SH-SY5Y (cell line): ENCODE data around the gene ZBTB40.

Experiments used
- GATA2 ChIP-seq: IDR thresholded peaks from 2 replicates; pipeline ENCODE4 v1.6.1; 2011; ENCODE audit warnings: mild to moderate bottlenecking, low read depth, low read length
- GATA3 ChIP-seq: IDR thresholded peaks from 2 replicates; pipeline ENCODE4 v1.6.1; 2011; ENCODE audit warnings: low read depth, mild to moderate bottlenecking, low read length, moderate library complexity

Gene ZBTB40

DNA sequence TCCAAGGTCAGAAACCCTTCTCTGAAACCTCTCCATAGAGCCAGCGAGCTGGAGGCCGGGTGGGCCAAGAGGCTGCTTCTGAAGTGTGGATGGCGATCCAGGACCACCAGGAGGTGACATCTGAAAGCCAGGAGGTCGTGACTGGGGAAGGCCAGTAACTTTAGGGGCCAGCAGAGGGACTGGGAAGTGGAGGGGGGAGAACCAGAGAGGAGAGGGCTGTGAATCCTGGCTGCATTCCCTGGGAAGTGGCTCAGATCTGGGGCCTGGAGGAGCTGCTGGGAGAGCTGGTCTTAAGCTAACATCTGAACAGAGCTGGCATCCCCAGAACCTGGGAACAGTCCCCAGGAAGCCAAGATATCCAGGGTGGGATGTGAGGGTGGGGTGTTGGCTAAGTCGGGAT is 100.4 kb downstream of the ZBTB40 start:
- no peak for TF ChIP-seq GATA2
- TF ChIP-seq GATA3: no peak

DNA sequence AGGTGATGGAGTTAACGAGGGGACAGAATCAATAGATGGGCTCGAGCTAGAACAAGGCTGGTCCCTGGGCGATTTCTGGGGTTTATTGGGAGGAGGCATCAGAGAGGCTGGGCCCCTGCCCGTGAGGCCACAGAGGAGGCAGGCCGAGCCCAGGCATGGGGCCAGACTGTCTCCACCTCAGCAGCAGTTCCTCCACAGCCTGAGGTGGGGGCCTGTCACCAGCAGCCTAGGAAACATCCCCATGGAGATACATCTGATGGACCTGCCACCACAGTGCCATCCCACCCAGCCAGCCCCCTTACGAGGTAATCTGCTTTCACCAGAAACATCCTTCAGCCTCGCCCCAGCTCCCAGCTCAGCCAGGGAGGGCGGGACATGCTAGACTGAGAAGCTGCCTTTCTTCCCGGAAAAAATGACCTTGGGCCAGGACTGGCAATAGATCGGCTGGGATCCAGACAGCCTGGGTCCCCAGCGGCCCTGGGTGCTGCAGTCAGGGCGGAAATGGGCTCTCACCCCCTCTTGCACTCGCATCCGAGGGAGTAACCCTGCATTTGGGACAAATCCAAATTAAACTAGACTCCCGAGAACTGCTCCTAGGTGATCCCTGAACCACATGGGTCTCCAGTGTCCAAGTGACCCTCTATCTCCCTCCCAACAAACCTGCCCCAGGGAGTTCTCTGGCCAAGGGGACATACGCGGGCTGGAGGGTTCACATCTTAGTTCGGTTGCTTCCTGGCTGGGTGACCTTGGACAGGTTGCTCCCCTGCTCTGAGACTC is 101.6 kb downstream of the ZBTB40 start:
- TF ChIP-seq GATA3: no peak
- no peak for TF ChIP-seq GATA2

DNA sequence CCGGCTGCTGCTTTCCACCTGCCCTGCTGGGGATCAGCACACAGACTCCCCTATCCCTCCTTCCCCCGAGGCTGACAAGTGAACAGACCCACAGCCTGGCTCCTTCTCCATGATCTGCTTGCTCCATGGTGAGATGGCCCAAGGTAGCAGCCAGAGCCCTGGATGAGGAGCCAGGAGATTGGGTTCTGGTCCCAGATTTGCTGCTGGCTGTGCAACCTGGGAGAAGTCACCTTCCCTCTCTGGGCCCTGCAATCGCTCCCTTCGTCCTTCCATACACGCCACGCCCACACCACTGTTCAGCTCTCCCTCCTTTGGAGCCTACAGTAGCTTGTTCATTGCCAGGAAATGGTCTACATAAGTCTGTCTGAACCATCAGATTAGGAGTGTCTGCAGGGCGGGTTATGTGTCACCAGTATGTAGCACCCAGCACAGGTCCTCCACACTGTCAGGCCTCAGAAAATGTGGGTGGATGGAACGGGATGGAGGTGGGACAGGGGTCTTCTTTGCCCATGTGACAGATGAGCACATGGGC is 102.4 kb downstream of the ZBTB40 start:
- TF ChIP-seq GATA3: no peak
- TF ChIP-seq GATA2: no peak

DNA sequence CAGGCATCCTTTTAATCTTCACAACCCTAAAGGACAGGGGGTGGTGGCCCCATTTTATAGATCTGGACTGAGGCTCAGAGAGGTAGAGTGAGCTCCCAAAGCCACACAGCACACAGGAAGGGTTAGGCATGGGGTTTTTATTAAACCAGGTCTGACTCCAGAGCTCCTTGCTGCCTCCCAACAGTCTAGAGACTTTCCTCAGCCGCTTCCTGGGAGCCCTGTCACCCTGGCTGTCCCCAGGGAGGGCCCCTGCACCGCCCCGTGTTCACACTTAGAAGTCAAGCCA is 103.7 kb downstream of the ZBTB40 start:
- TF ChIP-seq GATA3 (no peak), GATA2 (no peak)

DNA sequence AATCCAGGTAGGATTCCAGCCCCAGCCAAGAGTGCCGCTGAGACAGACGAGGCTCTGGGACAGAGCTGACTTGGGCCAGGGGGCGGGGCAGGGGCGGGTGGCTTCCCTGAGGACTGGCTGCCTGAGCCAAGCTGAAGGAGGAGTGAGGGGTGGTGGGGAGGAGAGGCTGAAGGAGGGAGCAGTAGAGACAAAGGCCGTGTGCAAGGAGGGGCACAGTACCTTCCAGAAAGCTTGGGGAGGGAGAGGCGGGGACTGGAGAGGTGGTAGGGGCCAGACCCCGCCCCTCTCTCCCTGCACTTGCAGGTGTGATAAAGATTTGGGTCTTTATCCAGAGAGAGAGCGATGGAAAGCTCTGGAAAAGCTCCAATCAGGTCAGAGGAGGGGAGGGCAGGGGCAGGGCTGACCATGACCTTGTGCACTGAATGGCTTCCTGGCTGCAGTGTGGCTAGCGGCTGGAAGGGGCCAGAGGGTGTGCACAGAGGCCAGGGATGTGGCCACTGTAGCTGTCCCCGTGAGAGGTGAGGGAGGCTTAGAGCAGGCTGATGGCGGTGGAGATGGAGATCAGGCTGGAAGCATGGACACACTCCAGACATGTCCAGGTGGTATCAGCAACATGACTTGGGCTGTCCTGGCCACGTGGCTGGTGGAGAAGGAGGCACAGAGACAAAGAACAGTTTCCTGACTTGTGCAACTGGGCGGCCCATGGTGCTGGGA is 104.9 kb downstream of the ZBTB40 start:
- TF ChIP-seq GATA2 (no peak), GATA3 (no peak)

DNA sequence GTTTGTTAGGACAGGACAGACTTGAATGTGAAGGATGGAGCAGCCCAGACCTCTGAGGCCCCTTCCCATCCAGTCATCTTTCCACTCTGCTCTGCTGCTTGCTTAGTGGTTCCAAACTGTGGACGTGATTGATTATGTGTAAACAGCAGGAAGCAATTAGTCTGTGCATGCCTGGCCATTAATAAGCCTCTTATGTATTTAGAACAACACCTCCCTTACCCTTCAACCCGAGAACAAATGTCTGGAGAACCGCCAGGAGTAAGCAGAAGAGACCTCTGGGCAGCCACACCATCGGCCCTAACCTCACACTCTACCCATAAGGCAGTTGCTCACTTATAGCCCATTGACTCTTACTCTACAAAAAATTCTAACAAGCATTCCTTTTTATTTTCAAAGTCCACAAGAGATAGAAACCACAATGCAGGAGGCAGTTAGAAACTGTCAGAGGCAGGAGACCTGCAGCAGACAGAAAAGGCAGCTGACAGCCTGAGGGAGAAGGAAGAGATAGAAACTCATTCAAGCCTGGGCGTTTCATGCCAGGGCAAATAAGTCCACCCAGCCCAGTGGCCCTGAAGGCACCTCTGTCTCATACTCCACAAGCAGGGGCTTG is 105.8 kb downstream of the ZBTB40 start:
- TF ChIP-seq GATA3 (no peak), GATA2 (no peak)

DNA sequence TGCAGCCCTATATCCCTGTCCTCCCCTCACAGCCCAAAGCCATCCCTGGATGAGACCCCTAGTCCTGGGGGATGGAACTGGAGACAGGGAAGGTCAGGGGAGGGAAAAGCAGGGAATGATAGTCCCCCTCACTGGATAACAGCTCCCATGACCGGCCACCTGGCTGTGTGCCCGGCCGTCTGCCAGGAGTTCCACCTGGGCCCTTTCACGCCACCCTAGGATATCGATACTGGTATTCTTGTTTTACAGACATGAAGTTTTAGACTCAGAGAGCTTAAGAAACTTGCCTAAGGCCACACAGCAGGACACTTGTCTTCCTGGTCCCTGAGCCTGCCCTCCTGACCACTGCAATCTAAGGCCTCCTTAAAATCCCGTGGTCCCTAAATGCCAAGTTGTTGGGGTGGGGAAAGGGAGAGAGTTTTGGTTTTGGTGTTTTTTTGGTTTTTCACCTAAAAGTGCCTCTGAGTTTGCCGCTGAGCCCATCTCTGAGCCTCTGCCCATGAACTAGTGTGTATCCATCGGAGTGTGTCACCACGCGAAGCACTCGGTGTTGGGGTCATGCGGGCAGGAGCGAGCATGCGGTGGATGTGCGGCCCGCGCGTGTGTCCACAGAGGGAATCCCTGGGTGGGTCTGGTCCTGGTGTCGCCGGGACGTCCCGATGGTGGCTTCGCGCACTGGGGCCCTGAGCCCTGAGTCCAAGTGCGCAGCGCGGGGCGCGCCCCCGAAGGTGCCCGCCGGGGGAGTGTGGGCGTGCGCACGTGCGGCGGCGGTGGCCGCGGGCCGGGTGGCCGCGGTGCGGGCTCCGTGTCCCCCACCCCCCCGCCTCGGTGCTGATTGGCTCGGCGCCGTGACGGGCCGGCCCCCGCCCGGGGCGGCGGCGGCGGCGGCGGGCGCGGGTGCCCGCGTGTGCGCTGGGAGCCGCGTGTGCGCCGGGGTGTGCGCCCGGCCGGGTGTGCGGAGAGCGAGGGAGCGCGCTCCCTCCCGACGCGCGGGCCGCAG is 111.2 kb downstream of the ZBTB40 start, which contains the start of gene EPHA8:
TSS of gene EPHA8 (plus strand) at position 906 of the 1,000 bp plus-strand sequence. CDS start 147 bp downstream, outside the sequence.
- TF ChIP-seq GATA2 (no peak), GATA3 (no peak)

DNA sequence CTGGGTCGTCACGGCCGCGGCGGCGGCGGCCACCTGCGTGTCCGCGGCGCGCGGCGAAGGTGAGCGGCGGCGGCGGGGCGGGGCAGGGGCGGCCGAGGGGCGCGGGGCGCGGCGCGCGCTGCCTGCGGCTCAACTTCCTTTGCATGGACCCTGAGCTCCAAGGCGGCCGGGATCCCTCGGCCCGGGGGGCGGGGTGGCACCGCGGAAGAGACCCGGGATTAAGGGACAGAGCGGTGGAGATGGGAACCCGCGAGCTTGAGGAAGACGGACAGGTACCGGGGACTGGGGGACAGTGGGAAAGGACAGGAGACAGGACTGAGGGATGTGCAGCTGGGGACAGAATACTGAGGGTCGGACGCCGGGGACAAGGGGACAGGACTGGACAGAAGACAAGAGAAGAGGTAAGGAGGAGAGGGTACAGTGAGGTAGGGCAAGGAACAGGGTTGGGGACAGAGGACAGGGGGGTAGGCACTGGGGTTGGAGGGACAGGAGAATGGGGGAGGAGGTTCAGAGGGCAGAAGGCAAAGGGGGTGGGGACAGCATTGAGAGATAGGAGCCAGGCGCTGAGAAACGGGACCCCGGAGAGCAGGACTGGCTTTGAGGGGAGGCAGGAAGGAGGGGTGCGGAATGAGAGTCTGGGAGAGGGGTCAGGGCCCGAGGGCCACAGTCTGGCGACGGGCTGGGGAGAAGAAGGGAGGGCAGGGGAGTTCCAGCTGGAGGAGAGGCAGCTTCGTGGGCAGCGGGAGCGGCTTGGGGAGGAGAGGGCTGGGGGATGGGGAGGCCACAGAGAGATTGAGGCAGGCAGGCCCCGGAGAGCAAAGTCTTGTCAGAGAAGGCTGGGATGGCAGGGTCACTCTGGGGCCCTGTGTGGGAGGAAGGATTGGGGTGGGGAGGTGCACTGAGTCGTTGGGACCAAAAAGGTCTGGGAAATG is 112.3 kb downstream of the ZBTB40 start:
- no peak for TF ChIP-seq GATA3
- no peak for TF ChIP-seq GATA2

DNA sequence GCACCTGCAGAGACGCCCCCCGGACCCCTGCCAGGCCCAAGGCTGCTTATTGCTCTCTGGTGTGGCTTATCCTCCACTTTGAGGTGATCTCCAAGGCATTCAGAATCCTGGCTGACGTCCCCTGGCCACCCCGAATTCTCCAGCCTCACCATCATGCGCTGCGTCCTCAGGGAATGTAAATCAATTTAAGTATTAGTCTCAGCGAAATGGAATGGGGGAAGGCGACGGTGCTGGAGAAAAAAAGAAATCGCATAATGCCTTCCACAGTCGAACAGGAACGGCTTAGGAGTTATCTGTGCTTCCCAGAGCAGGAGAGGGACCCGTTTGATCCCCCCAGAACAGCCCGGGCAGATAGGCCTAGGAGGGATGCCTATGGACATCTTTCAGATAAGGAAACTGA is 114.5 kb downstream of the ZBTB40 start:
- TF ChIP-seq GATA3: no peak
- TF ChIP-seq GATA2: no peak

DNA sequence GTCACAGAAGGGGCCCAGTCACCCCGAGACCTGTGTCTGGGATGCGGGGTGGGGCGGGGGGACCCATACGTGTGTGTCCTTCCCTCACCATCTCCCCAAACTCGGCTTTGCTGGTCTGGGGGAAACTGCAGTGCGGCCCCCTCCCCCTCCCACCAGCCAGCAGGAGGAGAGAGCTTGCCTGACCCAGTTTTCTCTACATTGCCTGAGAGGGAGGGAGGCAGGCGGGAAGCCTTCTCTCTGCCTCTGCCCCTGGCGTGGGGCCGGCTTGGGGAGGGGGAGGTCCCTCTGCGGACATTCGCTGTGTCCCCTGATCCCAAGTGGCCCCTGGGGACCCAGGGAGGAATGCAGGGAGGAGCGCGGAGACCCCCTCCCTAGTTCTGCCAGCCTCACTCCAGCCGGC is 115.5 kb downstream of the ZBTB40 start:
- TF ChIP-seq GATA3 (no peak), GATA2 (no peak)

DNA sequence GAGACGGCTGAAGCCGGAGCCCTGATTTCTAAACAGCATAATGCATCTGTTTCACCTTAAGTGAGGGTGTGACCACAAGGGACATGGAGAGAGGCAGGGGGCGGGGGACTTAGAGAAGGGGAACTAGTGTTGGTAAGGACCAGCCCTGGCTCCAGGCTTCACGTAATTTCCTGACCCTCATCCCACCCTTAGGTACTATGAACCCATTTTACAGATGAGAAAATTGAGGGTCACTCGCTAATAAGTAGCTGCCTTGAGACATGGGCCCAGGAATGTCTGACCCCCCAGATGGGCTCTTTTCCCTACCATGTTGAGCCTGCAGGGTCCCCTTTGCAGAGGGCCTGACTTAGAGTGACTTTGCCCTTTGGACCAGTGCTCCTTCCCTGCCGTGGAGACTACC is 116.3 kb downstream of the ZBTB40 start:
- TF ChIP-seq GATA3 (no peak), GATA2 (no peak)

DNA sequence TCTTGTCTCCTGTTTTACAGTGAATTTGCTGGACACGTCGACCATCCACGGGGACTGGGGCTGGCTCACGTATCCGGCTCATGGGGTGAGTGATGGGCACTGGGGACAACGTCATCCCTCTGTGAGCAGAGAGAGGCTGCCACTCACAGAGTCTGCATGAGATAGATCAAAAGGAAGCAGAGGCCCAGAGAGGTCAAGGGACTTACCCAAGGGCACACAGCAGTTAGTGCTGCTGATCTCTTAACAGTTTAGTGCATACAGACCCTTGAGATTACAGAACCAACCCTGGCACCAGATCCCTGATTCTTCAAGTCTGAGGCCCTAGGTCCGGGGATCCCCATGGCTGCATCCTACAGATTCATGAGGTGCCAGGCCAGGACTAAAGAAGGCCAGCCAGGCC is 117.6 kb downstream of the ZBTB40 start:
- TF ChIP-seq GATA3 (no peak), GATA2 (no peak)
